Measurements from ENCODE around the gene CD40. TPM values are rescaled to one million over a fixed set of nuclear protein-coding genes. Genes with fewer than 3 reads are reported as not detected.

CD40 gene
- total and polyA plus RNA-seq, 10 of the 15 experiments (the other 5 are each of a cell fraction or from before 2014, with no cell fraction given), result 40.8 to 193 (median 89.5) TPM

DNA sequence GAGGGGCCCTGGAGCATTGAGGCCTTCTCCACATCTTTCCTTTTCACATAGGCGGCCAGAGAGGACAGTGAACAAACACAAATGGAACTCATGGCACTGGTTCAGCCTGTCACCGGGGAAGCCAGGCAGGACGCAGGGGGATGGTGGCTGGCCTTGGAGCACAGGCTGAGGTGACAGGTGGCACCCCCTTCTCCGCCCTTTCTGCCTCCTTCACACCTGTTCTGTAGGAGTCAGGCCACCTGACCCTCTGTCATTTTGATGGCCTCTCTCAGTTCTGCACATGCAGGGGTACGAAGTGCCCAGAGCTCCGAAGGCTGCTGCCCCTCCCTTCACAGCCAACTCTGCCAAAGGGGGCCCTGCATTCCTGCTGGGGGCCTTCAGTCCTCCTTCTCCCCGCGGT is 60.8 kb downstream of the CD40 start:
- Histone ChIP-seq H4K20me1 (ENCODE audit: control insufficient read depth, insufficient read depth) (no peaks in the 10 kb centered on the region; the same call in 1 of the 2 replicates), H3K79me2 (ENCODE audit: control insufficient read depth, insufficient read depth, low read length) (no peaks in the 10 kb centered on the region), H3K36me3 (ENCODE audit: control insufficient read depth in 2 of 2, insufficient read depth in 2 of 2, low read length in 1 of 2) (no peaks in the 10 kb centered on the region; a peak in 1 of 4 replicates), H2AFZ (ENCODE audit: control insufficient read depth, low read depth, low read length) (no peak overlapping the region), H3K27me3 (replicated peaks in 1 of 2; ENCODE audit: control insufficient read depth in 2 of 2, insufficient read depth in 2 of 2, low read length in 1 of 2) (peaks cover 4 to 13% of the 10 kb centered on the region in 2 experiments), H3K4me1 (ENCODE audit: control insufficient read depth, insufficient read depth, low read length) (no peaks in the 10 kb centered on the region), H3K27ac (ENCODE audit: control insufficient read depth, insufficient read depth) (no peak overlapping the region), H3K4me3 (no peak overlapping the region), H3K9ac (ENCODE audit: control insufficient read depth, insufficient read depth, low read length) (no peak overlapping the region), H3K4me2 (ENCODE audit: control insufficient read depth, insufficient read depth) (no peak overlapping the region), H3K9me3 (replicated peaks; ENCODE audit: control insufficient read depth, insufficient read depth, low read length) (no peaks in the 10 kb centered on the region)
- TF ChIP-seq ESRRA (IDR thresholded peaks at IDR 0.05; ENCODE audit: low read length) (no peak), SMARCA5 (IDR thresholded peaks at IDR 0.05) (no peak), NFIC (IDR thresholded peaks at IDR 0.05; ENCODE audit: low read depth, low read length) (no peak), ZNF207 (IDR thresholded peaks at IDR 0.05; ENCODE audit: borderline replicate concordance) (no peak), JUND (IDR thresholded peaks at IDR 0.05; ENCODE audit: low read depth, low read length) (no peak), POLR2A (IDR thresholded peaks at IDR 0.05; ENCODE audit: low read depth, low read length) (no peak), SIN3A (IDR thresholded peaks at IDR 0.05; ENCODE audit: low read depth, low read length) (no peak), NFYA (IDR thresholded peaks at IDR 0.05; ENCODE audit: borderline replicate concordance, low read depth, low read length) (no peak), MEF2A (IDR thresholded peaks at IDR 0.05; ENCODE audit: insufficient read depth, low read depth, low read length) (no peak), SIX5 (IDR thresholded peaks at IDR 0.05; ENCODE audit: low read depth, low read length, severe bottlenecking) (no peak)
- TF ChIP-seq, protein P1, sequence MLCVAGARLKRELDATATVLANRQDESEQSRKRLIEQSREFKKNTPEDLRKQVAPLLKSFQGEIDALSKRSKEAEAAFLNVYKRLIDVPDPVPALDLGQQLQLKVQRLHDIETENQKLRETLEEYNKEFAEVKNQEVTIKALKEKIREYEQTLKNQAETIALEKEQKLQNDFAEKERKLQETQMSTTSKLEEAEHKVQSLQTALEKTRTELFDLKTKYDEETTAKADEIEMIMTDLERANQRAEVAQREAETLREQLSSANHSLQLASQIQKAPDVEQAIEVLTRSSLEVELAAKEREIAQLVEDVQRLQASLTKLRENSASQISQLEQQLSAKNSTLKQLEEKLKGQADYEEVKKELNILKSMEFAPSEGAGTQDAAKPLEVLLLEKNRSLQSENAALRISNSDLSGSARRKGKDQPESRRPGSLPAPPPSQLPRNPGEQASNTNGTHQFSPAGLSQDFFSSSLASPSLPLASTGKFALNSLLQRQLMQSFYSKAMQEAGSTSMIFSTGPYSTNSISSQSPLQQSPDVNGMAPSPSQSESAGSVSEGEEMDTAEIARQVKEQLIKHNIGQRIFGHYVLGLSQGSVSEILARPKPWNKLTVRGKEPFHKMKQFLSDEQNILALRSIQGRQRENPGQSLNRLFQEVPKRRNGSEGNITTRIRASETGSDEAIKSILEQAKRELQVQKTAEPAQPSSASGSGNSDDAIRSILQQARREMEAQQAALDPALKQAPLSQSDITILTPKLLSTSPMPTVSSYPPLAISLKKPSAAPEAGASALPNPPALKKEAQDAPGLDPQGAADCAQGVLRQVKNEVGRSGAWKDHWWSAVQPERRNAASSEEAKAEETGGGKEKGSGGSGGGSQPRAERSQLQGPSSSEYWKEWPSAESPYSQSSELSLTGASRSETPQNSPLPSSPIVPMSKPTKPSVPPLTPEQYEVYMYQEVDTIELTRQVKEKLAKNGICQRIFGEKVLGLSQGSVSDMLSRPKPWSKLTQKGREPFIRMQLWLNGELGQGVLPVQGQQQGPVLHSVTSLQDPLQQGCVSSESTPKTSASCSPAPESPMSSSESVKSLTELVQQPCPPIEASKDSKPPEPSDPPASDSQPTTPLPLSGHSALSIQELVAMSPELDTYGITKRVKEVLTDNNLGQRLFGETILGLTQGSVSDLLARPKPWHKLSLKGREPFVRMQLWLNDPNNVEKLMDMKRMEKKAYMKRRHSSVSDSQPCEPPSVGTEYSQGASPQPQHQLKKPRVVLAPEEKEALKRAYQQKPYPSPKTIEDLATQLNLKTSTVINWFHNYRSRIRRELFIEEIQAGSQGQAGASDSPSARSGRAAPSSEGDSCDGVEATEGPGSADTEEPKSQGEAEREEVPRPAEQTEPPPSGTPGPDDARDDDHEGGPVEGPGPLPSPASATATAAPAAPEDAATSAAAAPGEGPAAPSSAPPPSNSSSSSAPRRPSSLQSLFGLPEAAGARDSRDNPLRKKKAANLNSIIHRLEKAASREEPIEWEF (IDR thresholded peaks at IDR 0.05; ENCODE audit: insufficient replicate concordance, low read depth, low read length), result no peak
- TF ChIP-seq, protein P2, sequence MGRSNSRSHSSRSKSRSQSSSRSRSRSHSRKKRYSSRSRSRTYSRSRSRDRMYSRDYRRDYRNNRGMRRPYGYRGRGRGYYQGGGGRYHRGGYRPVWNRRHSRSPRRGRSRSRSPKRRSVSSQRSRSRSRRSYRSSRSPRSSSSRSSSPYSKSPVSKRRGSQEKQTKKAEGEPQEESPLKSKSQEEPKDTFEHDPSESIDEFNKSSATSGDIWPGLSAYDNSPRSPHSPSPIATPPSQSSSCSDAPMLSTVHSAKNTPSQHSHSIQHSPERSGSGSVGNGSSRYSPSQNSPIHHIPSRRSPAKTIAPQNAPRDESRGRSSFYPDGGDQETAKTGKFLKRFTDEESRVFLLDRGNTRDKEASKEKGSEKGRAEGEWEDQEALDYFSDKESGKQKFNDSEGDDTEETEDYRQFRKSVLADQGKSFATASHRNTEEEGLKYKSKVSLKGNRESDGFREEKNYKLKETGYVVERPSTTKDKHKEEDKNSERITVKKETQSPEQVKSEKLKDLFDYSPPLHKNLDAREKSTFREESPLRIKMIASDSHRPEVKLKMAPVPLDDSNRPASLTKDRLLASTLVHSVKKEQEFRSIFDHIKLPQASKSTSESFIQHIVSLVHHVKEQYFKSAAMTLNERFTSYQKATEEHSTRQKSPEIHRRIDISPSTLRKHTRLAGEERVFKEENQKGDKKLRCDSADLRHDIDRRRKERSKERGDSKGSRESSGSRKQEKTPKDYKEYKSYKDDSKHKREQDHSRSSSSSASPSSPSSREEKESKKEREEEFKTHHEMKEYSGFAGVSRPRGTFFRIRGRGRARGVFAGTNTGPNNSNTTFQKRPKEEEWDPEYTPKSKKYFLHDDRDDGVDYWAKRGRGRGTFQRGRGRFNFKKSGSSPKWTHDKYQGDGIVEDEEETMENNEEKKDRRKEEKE (IDR thresholded peaks at IDR 0.05), result no peak
- ChIA-PET RAD21 (ENCODE audit: unreplicated experiment) (no interaction called here), POLR2A (no interaction called here), CTCF (interaction anchor here (1.0 kb wide), 1 partner anchor 50 kb away, joined by 3 read pairs; no protein-coding TSS in a partner anchor), SMC1A (ENCODE audit: uncharacterized antibody, unreplicated experiment) (no interaction called here)
- FAIRE-seq (no peak), DNase-seq (ENCODE audit: low read depth, low spot score) (no peak), ATAC-seq (no peak)
- 25% methylated on average over 8 of the region's 8 CpGs for WGBS (ENCODE audit: insufficient coverage, insufficient replicate concordance, low lambda C conversion rate, missing lambda C conversion rate)
- in situ Hi-C loops (cut with MboI) (no loop called here), intact Hi-C loops (cut with micrococcal nuclease; ENCODE audit: unreplicated experiment) (no loop called here)
- no TSS peak for BruUV-seq (replicated peaks)

Data from GM12878 (cell line).